Prostate gland (tissue), 2 donors: Measurements from ENCODE around the gene KIF2A.

ENCODE experiments used
- CTCF ChIP-seq, 4 experiments: fragments of 200-600 bp in 2 of 4; fragments of 450-650 bp in 2 of 4; sonication (generic) in 2 of 4; IDR thresholded peaks; 1 replicate in 3 of 4; 2 replicates in 1 of 4; pipeline ENCODE4 v1.5.1; 2016 to 2019; ENCODE audit warnings: antibody characterized with exemption in 4 of 4, mild to moderate bottlenecking in 2 of 4, moderate library complexity in 2 of 4
- POLR2A ChIP-seq: fragments of 450-650 bp; IDR thresholded peaks from one replicate; pipeline ENCODE4 v1.6.1; 2016; ENCODE audit warnings: antibody characterized with exemption, mild to moderate bottlenecking

- TF ChIP-seq CTCF (IDR thresholded peaks at IDR 0.05) (no peak), POLR2A (no peak)
These were observed 17.9 kb upstream of the KIF2A start for GRCh38 chr5:62288118-62288517.
